ENCODE results near the gene INTS2.
"Not testable (repeated sequence)": the region's sequence is repeated elsewhere in the genome, so short reads cannot be mapped to it uniquely, and the experiment has no call there.

INTS2 gene

GRCh38 chr17:61927208-61928100 is at the start of gene INTS2:
Gene INTS2, minus strand, starts transcription at chr17:61927982. Its CDS starts 1,338 bp downstream, at chr17:61926644.
- peak; percentile 57 for DNase-seq

DNA sequence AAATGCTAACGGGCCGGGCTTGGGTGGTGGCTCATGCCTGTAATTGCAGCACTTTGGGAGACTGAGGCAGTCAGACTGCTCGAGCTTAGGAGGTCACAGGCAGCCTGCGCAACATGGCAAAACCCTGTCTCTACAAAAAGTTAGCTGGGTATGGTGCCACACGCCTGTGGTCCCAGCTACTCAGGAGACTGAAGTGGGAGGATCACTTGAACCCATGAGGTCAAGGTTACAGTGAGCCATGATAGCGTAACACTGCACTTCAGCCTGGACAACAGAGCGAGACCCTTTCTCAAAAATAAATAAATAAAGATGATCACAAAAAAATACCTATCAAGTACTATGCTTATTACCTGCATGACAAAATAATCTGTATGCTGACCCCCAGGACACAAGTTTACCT is 46.3 kb upstream of the INTS2 start:
- DNase-seq, result no peak

- DNase-seq, result no peak
Observed at GRCh38 chr17:61972311-61972710, 44.5 kb upstream of the INTS2 start.

DNA sequence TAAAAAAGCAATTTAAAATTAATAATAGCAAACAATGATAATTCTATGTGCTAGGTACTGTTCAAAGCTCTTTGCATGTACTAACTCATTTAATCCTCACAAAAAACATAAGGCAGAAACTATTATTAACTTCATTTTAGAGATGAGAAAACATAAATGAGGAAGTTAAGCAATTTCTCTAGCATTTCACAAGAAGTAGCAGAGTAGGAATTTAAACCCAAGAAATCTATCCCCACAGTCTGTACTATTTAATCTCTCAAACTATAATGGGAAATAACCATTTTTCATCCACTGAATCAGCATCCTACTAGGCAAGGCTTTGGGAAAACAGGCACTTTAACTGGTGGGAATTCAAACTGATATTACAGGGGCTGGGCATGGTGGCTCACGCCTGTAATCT is 42.2 kb upstream of the INTS2 start:
- DNase-seq, result no peak

- no peak for DNase-seq
Observed at GRCh38 chr17:61968757-61969156, 41.0 kb upstream of the INTS2 start.

GRCh38 chr17:61967729-61968128 is 39.9 kb upstream of the INTS2 start:
- DNase-seq, result no peak

DNA sequence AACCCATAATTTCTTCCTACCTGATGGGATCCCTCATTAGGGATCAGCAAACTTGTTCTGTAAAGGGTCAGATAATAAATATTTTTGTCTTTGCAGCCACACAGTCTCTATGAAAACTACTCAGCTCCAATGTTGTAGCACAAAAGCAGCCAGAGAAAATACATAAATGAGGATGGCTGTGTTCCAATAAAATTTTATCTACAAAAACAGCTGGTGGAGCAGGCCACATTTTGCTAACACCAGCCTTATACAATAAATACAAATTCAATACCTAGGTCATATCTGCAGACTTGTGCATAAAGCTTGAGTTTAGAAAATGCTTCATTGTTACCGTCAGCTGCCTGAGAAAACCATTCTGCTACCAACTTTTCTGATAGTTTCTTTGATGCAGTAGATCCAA is 38.4 kb upstream of the INTS2 start:
- DNase-seq, result no peak

GRCh38 chr17:61955619-61956018 is 27.8 kb upstream of the INTS2 start:
- no peak for DNase-seq

DNA sequence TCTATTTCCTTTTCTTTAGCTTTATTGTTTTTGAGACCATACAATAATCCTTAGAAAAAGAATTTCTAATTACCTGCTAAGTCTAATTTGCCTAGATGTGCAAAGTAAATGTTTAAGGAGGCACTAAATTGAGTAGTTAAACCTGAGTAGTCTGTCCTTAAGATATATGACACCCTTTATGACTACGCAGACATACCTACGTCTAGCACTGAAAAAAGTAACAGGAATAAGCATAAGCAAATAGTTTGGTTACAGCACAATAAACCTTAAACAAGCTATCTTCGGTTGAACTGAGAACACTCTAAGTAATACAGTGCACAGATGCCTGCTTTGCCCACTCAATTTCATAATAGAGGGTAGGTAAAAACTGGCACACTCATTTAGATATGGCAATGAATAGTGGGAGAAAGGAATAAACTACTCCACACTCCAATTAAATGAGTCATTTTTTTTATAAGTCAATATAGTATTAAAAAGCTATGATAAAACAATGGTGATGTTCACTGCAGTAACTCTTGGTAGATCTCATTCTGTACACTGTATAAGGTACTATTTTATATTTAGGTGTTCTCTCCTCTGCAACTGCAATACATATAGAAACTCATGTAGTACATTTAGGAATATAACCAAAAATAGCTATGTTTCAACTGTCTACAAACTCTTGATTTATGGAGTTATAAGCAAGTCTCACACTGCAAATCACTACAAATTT is 19.7 kb upstream of the INTS2 start:
- no peak for DNase-seq

DNA sequence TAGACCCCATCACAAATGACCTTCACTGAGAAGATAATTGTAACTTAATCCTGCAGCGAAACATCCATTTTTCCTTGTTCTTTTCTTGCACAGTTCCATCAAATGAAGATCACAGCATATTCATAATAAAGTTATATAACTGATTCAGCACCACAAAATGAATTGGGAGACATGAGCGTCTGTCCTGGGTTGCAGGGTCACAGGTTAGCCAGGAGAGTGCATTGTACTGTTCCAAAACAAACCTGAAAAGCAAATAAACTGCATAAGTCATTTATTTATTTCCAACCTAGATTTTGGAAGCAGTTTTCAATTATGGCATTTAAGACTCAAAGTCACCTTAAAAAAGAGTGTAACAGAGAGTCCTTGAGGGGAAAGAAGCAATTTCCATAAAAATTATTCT is 18.6 kb upstream of the INTS2 start:
- DNase-seq, result no peak

DNA sequence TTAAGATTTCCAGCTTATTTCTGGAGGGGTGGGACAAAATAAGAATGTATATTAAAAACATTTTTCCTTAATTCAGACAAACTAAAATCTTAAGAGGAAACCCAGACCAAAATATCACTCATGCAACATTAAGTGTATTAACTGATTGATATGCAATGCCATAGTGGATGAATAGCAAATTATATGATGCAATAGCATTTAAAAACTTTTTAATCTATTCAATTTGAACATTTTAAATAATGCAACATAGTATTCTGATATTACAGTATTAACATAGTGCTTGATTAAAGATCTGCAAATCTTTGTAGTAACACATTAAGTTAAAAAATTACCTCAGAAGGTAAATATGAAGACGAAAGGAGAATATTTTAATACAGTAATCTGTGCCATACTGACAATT is 15.3 kb upstream of the INTS2 start:
- DNase-seq, result no peak

- no peak for DNase-seq
Observed at GRCh38 chr17:61942085-61942484, 14.3 kb upstream of the INTS2 start.

DNA sequence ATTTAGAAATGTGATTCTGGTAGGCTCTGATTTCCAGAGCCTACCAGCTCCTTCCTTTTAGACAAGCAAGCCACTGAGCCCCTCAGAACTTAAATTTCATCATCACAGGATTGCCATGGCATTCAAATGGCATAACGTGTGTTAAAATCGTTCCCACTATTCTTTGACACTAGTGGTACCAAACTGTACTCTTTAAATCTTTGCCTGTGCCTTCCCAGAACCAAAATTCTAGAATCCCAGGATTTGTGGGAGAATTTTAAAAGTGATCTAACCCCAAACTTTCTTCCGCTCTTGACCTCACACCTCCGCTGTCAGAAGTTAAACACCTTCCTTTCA is 287 bp upstream of the INTS2 start:
- no peak for DNase-seq

DNA sequence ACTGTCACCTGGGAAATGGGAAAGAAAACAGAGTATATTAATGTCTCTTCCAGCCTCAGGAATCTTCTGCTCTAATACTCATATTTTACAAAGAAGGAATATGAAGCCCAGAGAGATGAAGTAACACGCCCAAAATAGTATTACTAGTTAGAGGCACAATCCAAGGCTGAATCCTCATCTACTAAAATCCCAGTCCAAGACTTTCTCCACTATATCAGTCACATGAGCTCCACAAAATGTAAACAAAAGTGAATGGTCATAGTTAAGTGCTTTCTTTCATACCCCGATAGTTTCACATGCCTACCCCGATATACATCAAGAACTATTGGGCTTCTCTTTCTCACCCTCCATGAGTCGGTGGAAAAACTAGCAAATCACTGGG is 965 bp downstream of the INTS2 start:
- no peak for DNase-seq

GRCh38 chr17:61915162-61915561 is 12.6 kb downstream of the INTS2 start:
- not testable (repeated sequence) for DNase-seq

GRCh38 chr17:61908292-61909037 is 19.3 kb downstream of the INTS2 start:
- DNase-seq, result no peak

- no peak for DNase-seq
Observed at GRCh38 chr17:61907361-61907760, 20.4 kb downstream of the INTS2 start.

- no peak for DNase-seq
Observed at GRCh38 chr17:61904094-61904710, 23.6 kb downstream of the INTS2 start.

DNA sequence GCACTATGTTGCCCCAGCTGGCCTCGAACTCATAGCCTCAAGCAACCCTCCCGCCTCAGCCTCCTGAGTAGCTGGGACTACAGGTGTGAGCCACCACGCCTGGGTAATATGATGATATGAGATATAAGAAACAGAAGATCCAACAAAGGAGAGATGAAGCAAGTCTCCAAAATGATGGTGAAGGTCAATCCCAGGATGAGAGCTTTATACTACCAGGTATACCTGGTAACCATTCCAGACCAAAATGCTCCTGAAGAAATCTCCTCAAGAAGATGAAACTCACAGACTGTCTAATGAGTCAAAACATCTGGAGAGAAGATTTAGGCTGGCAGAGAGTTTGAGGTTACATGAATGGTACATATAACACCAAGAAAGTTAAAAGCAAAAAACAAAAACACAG is 24.5 kb downstream of the INTS2 start:
- no peak for DNase-seq

GRCh38 chr17:61897548-61898180 is 30.1 kb downstream of the INTS2 start:
- no peak for DNase-seq

- no peak for DNase-seq
Observed at GRCh38 chr17:61895391-61895790, 32.4 kb downstream of the INTS2 start.

DNA sequence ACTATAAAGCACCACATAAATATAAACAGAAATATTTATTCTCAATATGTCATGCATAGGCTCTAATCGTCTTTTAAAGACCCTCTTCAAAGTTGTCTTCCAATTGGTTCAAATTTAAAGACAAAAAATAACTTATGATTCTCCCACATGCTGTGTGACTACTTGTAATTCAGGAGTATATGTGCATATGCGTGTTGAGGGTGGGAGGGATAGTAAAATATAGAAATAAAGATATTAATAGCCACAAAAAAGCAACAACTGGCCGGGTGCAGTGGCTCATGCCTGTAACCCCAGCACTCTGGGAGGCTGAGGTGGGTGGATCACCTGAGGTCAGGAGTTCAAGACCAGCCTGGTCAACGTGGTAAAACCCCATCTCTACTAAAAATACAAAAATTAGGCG is 33.5 kb downstream of the INTS2 start:
- not testable (repeated sequence) for DNase-seq

DNA sequence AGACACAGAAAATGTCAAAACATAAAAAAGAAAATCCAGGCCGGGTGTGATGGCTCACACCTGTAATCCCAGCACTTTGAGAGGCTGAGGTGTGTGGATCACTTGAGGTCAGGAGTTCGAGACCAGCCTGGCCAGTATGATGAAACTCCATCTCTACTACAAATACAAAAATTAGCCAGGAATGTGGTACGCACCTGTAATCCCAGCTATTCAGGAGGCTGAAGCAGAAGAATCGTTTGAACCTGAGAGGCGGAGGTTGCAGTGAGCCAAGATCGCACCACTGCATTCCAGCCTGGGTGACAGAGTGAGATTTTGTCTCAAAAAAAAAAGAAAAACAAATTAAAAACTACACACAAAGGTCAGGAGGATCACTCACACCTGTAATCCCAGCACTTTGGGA is 40.0 kb downstream of the INTS2 start:
- not testable (repeated sequence) for DNase-seq

All from NCI-H1048 (cell line).